GM12878 (cell line): ENCODE results near the gene ATP5PO. TPM values are rescaled to one million over a fixed set of nuclear protein-coding genes. Genes with fewer than 3 reads are reported as not detected.

ENCODE experiments used
- ATF3 ChIP-seq: IDR thresholded peaks from 2 replicates; pipeline ENCODE4 v1.6.1; 2011; ENCODE audit warnings: low read depth, mild to moderate bottlenecking, low read length, moderate library complexity, borderline replicate concordance; ENCODE audit errors: extremely low read depth
- BCL3 ChIP-seq: IDR thresholded peaks from 2 replicates; pipeline ENCODE4 v1.6.1; 2011; ENCODE audit warnings: borderline replicate concordance, low read depth, mild to moderate bottlenecking, moderate library complexity, low read length; ENCODE audit not compliant: insufficient read depth, poor library complexity, severe bottlenecking
- CREM ChIP-seq: IDR thresholded peaks from 2 replicates; pipeline ENCODE4 v1.6.1; 2014; ENCODE audit warnings: antibody characterized with exemption, low read depth
- IRF3 ChIP-seq: fragments of 450-650 bp; IDR thresholded peaks from 2 replicates; pipeline ENCODE4 v1.6.1; 2014; ENCODE audit warnings: mild to moderate bottlenecking
- NFIC ChIP-seq: IDR thresholded peaks from 2 replicates; pipeline ENCODE4 v1.6.1; 2012; ENCODE audit warnings: low read depth, mild to moderate bottlenecking, inconsistent platforms, low read length, moderate library complexity
- NFYA ChIP-seq: IDR thresholded peaks from 2 replicates; pipeline ENCODE4 v1.6.1; 2011; ENCODE audit warnings: low read depth, mild to moderate bottlenecking, low read length, improper control_type of control experiment, borderline replicate concordance
- NFYB ChIP-seq: IDR thresholded peaks from 2 replicates; pipeline ENCODE4 v1.6.1; 2011; ENCODE audit warnings: low read depth, mild to moderate bottlenecking, low read length, improper control_type of control experiment, moderate library complexity; ENCODE audit not compliant: insufficient read depth
- NRF1 ChIP-seq: conservative IDR thresholded peaks from 2 replicates; pipeline ENCODE4 v1.6.1; 2011; ENCODE audit warnings: mild to moderate bottlenecking, low read depth, low read length, improper control_type of control experiment
- PBX3 ChIP-seq: IDR thresholded peaks from 2 replicates; pipeline ENCODE4 v1.6.1; 2011; ENCODE audit warnings: mild to moderate bottlenecking, low read depth, low read length, moderate library complexity; ENCODE audit not compliant: insufficient replicate concordance
- polyA plus RNA-seq, 11 experiments: library from polyadenylated mRNA; depleted of rRNA in 4 of 11; unstranded in 6 of 11; stranded (reverse) in 5 of 11; fragments of >200 nt; fragmentation: Nextera tagmentation in 4 of 11; fragmentation: Illumina TruSeq in 1 of 11; extraction: Ambion mirVana in 4 of 11; extraction: Trizol in 1 of 11; gene quantifications; 1 replicate in 1 of 11; 2 replicates in 10 of 11; pipeline versions ENCODE4 v1.2.1 to v1.2.3, GENCODE V29; 2011 to 2016; ENCODE audit warnings: inconsistent platforms in 2 of 11, missing spikeins in 2 of 11, low read depth in 1 of 11
- total RNA-seq, 4 experiments: library from RNA; depleted of rRNA in 3 of 4; stranded (reverse); fragments of >200 nt in 3 of 4; fragmentation: Illumina TruSeq in 1 of 4; extraction: Trizol in 1 of 4; gene quantifications; 2 replicates each; pipeline versions ENCODE4 v1.2.1 to v1.2.3, GENCODE V29; 2013 to 2021

ATP5PO gene
- total and polyA plus RNA-seq, 10 of the 15 experiments (the other 5 are each of a cell fraction or from before 2014, with no cell fraction given): 251 to 1,656 (median 470) TPM

GRCh38 chr21:33857846-33858666 lies 57.5 kb downstream of the ATP5PO start (continued):
- TF ChIP-seq BCL3 (no peak), ATF3 (no peak), PBX3 (no peak), NFYB (no peak), NFIC (no peak), CREM (no peak), IRF3 (no peak), NFYA (no peak), NRF1 (no peak)
